DOHH2 (cell line): ENCODE measurements around the gene LSAMP.

Experiments used
- H3F3A ChIP-seq: fragments of 200-600 bp; sonication (generic), shearing (Covaris generic); 2 replicates; pipeline ENCODE4 v1.6.0; 2016; ENCODE audit warnings: antibody characterized with exemption, mild to moderate bottlenecking; ENCODE audit not compliant: control insufficient read depth, insufficient read depth
- H3K27ac ChIP-seq: fragments of 200-600 bp; sonication (generic); 2 replicates; pipeline ENCODE4 v1.5.1; 2014; ENCODE audit warnings: low read depth, mild to moderate bottlenecking, low read length, moderate library complexity
- H3K27me3 ChIP-seq: fragments of 200-600 bp; sonication (generic); 2 replicates; pipeline ENCODE4 v1.6.1; 2014; ENCODE audit warnings: mild to moderate bottlenecking, low read length, mixed read lengths; ENCODE audit not compliant: control insufficient read depth
- H3K36me3 ChIP-seq: fragments of 200-600 bp; sonication (generic); 2 replicates; pipeline ENCODE4 v1.6.1; 2014; ENCODE audit warnings: mild to moderate bottlenecking, low read length, moderate library complexity, mixed read lengths; ENCODE audit not compliant: control insufficient read depth
- H3K4me1 ChIP-seq: fragments of 200-600 bp; sonication (generic); 2 replicates; pipeline ENCODE4 v1.6.1; 2014; ENCODE audit warnings: mild to moderate bottlenecking, low read length, mixed read lengths; ENCODE audit not compliant: control insufficient read depth
- H3K4me2 ChIP-seq: fragments of 200-600 bp; sonication (generic); 2 replicates; pipeline ENCODE4 v1.6.0; 2014; ENCODE audit warnings: mild to moderate bottlenecking, low read length, moderate library complexity
- H3K4me3 ChIP-seq: fragments of 200-600 bp; sonication (generic); 2 replicates; pipeline ENCODE4 v1.5.1; 2014; ENCODE audit warnings: mild to moderate bottlenecking, low read length, mixed read lengths
- H3K79me2 ChIP-seq: fragments of 200-600 bp; sonication (generic); 2 replicates; pipeline ENCODE4 v1.6.1; 2014; ENCODE audit warnings: mild to moderate bottlenecking, low read length, mixed read lengths; ENCODE audit not compliant: control insufficient read depth
- H3K9me2 ChIP-seq: fragments of 200-600 bp; sonication (generic); replicated peaks from 2 replicates; pipeline ENCODE4 v1.6.1; 2014; ENCODE audit warnings: mild to moderate bottlenecking, low read length, mixed read lengths; ENCODE audit not compliant: control insufficient read depth
- H3K9me3 ChIP-seq: fragments of 200-600 bp; sonication (generic); 2 replicates; pipeline ENCODE4 v1.6.1; 2014; ENCODE audit warnings: antibody characterized with exemption, low read length, mixed read lengths; ENCODE audit not compliant: control insufficient read depth, insufficient read depth
- H4K20me1 ChIP-seq: fragments of 200-600 bp; sonication (generic); 2 replicates; pipeline ENCODE4 v1.6.0; 2014; ENCODE audit warnings: low read depth, mild to moderate bottlenecking, antibody characterized with exemption, low read length, moderate library complexity; ENCODE audit not compliant: control insufficient read depth, insufficient read depth
- CTCF ChIP-seq: fragments of 200-600 bp; sonication (generic); IDR thresholded peaks from one replicate; pipeline ENCODE4 v1.5.1; 2014; ENCODE audit warnings: antibody characterized with exemption, mild to moderate bottlenecking, low read depth, low read length; ENCODE audit not compliant: poor library complexity, severe bottlenecking
- EZH2phosphoT487 ChIP-seq: fragments of 200-600 bp; sonication (generic); IDR thresholded peaks from 2 replicates; pipeline ENCODE4 v1.6.1; 2017; ENCODE audit warnings: borderline replicate concordance, mild to moderate bottlenecking, antibody characterized with exemption, low read length, moderate library complexity, mixed read lengths

Gene LSAMP

GRCh38 chr3:116240261-116240660 is 205.0 kb downstream of the LSAMP start:
- Histone ChIP-seq H4K20me1 (no peaks in the 10 kb centered on the region), H3F3A (no peaks in the 10 kb centered on the region), H3K36me3 (no peaks in the 10 kb centered on the region), H3K4me1 (no peaks in the 10 kb centered on the region), H3K79me2 (no peaks in the 10 kb centered on the region), H3K4me3 (no peak overlapping the region), H3K27me3 (no peaks in the 10 kb centered on the region), H3K27ac (no peak overlapping the region), H3K9me2 (no peaks in the 10 kb centered on the region), H3K4me2 (no peak overlapping the region), H3K9me3 (no peaks in the 10 kb centered on the region)
- TF ChIP-seq EZH2phosphoT487 (no peak), CTCF (no peak)

- Histone ChIP-seq H3K79me2 (no peaks in the 10 kb centered on the region), H3K9me3 (no peaks in the 10 kb centered on the region), H4K20me1 (no peaks in the 10 kb centered on the region), H3K27ac (no peak overlapping the region), H3K4me2 (no peak overlapping the region), H3K4me1 (no peaks in the 10 kb centered on the region), H3F3A (no peaks in the 10 kb centered on the region), H3K27me3 (no peaks in the 10 kb centered on the region), H3K4me3 (no peak overlapping the region), H3K36me3 (no peaks in the 10 kb centered on the region), H3K9me2 (no peaks in the 10 kb centered on the region)
- no peak for TF ChIP-seq EZH2phosphoT487
- no peak for TF ChIP-seq CTCF
Measured at GRCh38 chr3:116238846-116239565, 206.3 kb downstream of the LSAMP start.

GRCh38 chr3:116233711-116234357 is 211.5 kb downstream of the LSAMP start:
- H3K27ac ChIP-seq: no peak overlapping the region
- H3K9me2 ChIP-seq: no peaks in the 10 kb centered on the region
- H3K36me3 ChIP-seq: no peaks in the 10 kb centered on the region
- no peak overlapping the region for H3K4me2 ChIP-seq
- no peak for TF ChIP-seq CTCF
- TF ChIP-seq EZH2phosphoT487: no peak
- no peaks in the 10 kb centered on the region for H4K20me1 ChIP-seq
- H3K27me3 ChIP-seq: no peaks in the 10 kb centered on the region
- no peaks in the 10 kb centered on the region for H3K79me2 ChIP-seq
- no peaks in the 10 kb centered on the region for H3K9me3 ChIP-seq
- H3F3A ChIP-seq: no peaks in the 10 kb centered on the region
- H3K4me3 ChIP-seq: no peak overlapping the region
- H3K4me1 ChIP-seq: no peaks in the 10 kb centered on the region
